ENCODE results near the gene ATP5F1D.
A peak's percentile ranks its signal among the peaks of the same experiment; 100 is the strongest.

ATP5F1D gene

GRCh38 chr19:1259206-1259875, 17.8 kb downstream of the ATP5F1D start:
- DNase-seq (ENCODE audit: low spot score) = peak; percentile 81

DNA sequence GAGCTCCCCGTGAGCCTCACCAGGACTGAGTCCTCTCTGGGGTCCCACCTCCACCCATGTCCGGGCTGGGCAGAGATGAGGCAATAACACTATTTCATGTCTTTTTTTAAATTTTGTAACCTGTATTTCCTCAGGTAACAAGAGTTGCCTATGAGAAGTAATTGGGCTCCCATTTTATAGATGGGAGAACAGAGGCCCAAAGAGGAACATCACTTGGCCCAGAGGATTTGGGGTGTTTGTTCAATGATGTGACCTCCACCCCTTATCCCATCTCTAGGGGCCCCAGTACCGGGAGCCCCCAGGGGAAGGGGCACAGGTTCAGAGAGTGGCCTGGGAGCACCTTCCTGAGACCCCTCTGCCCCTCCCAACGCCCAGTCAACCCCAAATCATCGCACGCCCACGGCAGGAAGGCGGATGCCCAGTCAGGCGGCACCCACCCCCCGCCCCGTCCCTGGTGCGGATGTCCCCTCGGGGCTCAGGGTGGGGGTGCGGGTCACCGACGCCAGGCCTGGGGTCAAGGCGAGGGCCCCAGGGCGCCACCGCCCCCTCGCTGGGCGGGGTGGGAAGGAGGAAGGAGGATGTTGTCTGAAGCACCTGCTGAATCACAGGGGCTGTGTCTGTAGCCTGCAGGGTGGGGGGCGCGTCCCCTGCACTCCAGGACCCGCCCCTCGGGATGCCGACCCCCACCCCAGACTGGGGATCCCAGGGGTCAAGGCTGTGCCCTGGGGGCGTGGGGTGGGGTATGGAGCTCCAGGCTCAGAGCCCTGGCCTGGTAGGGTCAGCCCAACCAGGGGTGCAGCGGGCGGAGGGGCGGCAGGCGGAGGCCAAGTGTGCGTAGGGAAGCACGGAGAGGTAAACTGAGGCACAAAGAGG, 18.6 kb downstream of the ATP5F1D start:
- peak; percentile 69 for DNase-seq (ENCODE audit: low spot score)

- DNase-seq (ENCODE audit: low spot score) = peak; percentile 97
Observed at GRCh38 chr19:1260749-1261537, 19.4 kb downstream of the ATP5F1D start.

- DNase-seq (ENCODE audit: low spot score) = peak; percentile 71
Observed at GRCh38 chr19:1261538-1261797, 19.9 kb downstream of the ATP5F1D start.

DNA sequence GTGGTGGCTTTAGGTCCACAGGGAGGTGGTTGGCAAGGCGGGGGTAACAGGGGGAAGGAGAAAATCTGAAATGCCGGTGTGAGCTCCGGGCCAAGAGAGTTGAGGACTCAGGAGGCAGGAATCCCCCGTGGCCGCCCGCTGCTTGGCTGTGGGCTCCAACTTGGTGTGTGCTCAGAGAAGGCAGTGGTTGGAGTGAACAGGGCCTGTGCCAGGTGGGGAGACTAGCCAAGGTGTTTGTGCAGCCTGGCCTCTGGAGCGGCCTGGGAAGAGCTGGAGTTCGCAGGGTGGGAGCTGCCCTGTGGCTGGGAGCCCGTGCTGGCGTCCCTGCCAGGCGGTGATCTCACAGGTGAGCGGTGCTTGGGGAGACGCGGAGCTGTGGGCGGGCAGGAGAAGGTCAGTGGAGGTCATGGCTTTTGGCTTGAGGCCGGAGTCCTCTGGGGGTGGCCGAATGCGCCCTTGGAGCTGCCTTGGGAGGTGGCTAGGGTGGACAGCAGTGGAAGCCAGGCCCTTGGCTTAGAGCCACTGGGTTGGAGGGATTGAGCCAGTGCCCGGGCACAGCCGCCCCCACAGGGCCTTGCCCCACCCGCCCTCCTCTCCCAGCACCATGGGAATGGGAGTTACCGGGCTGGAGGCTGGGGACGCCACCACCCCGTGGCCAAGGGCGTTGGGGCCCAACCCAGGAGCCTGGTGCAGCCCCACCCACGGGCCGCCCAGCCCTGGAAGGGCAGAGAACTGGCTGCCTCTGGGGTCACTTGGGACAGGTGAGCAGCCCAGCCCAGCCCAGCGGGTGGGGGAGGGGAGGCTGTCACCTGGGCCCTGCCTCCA, 20.5 kb downstream of the ATP5F1D start:
- no peak for DNase-seq (ENCODE audit: low spot score)

DNA sequence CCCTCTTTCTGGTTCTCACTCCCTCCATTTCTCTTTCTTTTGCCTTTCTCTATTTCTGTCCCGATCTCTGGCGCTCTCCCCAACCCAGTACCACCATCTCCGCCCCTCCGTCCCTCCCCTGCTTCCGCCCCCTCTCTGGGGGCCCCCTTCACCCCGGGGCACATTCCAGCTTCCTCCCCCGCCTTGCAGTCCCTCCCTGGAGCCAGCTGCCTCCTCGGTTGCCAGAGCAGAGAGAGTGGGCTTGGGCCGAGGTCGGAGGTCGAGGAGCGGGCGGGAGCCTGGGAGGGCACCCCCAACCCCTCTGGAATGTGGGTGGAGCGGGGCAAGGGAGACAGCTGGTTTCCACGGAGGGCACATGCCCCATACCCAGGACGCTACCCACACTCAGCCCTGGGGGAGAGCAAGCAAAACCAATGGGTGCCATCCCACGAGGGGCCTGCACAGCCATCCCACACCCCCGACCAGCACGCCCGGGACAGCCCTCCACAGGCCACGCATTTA, 21.1 kb downstream of the ATP5F1D start:
- peak; percentile 77 for DNase-seq (ENCODE audit: low spot score)

DNA sequence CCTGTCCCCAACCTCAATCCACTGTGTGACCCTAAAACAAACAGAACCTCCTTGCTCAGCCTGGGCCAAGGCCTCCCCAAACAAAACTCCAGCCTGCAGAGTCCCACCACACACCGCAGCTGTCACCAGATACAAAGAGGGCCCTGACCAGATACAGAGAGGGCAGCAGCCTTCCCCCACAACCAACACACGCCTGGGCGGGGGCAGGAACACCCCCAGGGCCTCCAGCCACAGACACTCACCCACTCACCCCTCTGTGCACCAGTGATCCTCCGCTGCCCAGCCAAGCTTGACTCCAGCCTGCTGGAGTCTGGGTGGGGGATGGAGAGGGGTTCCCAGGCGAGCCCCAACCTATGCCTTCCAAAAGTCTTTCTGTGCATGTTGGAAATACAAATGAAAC, 21.6 kb downstream of the ATP5F1D start:
- DNase-seq (ENCODE audit: low spot score) = no peak

DNA sequence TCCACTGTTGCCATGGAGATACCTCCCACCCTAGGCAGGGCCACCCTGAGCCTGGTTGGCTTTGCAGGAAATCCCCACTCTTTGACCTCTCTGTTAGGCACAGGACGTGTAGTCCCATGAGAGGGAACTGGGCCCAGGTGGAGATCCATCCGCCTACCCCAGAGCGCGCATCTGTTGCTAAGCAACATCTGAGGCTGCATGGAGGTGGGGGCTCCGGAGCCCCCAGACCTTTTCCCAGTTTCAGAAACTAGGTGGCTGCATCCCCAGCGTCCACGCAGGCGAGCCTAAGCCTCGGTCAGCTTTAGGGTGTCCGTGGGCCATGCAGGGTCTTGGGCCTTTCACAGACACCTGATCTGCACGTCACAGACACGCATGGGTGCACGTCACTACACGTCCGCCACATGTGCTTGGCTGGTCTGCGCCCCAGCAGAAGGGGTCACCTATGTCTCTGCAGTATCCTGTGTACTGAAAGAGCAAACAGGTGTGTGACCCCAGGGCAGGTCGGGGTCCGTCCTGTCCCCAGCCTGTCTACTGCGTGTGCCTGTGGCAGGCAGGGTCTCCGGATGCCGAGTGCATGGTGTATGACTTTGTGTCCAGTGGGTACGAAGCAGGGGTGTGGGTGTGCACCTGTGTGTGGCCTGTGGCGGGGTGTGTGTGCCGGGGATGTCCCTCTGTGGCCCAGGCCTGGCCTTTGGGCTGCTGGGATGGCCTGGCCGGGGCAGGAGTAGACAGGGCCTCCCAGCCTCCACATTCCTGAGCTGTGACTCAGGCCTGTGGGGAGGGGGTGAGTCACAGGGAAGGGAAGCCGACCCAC, 23.5 kb downstream of the ATP5F1D start:
- DNase-seq (ENCODE audit: low spot score) = peak; percentile 86

DNA sequence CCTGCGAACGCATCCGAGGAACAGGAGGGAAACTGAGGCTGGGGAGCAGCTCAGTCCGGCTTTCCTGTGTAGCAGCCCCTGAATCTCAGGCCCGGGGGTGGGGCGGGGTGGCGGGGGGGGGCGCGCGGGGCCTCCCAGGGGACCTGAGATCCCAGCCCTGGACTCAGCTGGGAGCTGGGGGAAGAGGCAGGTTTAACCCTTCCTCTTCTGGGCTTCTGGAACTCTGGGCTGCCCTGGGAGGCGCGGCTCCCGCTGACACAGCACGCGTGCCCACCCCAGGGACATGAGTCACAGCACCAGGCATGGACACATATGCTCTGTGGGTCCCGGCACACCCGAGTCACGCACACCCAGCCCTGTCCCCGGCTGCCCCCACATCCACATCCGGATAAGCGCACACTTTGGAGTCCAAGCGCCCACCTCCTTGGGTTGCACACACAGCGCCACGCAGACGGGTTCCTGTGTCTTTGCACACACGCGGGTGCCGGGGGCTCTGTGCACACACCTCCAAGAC, 24.1 kb downstream of the ATP5F1D start:
- DNase-seq (ENCODE audit: low spot score) = peak; percentile 72

DNA sequence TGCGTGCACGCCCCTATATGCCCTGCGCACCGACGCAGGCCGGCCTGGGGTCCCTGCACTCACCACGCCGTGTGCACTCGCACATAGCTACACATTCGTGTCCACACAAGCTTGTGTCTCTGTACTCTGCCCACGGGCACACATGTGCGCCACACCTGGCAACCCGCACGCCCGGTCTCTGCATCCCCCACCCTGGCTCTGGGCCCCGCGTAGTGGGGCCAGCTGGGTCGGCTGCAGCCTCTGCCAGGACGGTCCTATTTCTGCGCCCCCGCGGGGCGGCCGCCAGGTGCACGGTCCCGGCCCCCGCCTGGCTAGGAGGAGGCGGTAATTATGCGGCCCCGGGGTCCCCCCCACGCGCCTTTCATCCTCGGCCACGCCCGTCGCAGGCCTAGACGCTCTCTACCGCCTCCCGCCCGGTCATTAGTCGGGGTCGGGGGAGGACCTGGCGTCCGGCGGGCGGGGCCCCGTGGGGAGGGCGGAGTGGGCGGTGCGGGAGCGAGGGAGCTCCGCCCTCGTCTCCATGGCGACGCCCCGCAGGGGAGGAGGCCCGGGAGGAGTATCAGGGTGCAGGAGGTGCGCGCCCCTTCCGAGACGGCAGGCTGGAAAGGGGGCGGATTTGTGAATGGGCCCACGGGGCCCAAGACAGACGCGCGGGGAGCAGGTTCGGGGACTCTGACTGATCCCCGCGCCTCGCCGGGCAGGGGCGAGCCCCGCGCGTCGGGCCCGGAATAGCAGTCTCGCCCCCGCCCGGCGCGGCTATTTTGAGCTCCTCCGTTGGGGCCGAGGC, 24.8 kb downstream of the ATP5F1D start:
- DNase-seq (ENCODE audit: low spot score) = peak; percentile 90

- DNase-seq (ENCODE audit: low spot score) = peak; percentile 92
Observed at GRCh38 chr19:1266916-1267476, 25.4 kb downstream of the ATP5F1D start.

DNA sequence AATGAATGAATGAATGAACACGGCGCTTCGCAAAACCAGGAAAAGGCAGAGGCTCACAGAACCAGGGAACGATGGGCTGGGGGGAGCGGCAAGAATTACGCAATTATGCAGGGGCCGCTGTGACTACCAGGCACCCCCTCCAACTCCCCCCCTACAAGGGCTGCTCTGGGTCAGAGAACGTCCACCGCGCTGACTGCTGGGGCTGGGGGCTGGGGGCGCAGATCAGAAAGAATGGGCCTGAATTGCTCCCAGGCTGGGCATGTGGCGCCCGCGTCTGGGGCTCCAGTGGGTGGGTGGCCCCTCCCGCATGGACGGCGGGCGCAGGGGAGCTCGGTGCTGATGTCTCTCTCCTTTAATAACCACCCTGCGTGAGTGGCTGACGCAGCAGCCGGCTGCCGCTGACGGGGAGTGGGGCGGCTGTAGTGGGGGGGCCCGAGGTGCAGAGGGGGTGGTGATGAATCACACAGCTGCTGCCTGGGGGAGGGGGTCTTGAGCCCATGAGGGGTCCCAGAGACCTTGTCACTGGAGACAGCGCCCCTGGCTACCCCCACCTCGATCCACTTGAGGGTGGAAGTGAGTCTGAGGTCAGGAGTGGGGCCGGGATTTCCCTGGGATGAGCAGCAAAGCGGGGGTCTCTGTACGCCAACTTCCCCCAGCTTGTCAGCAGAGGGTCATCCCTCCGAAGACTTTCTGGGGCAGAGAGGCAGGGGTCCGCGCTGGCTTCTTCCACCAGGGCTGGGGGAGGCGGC, 26.1 kb downstream of the ATP5F1D start:
- no peak for DNase-seq (ENCODE audit: low spot score)

- no peak for DNase-seq (ENCODE audit: low spot score)
Observed at GRCh38 chr19:1268226-1269064, 26.9 kb downstream of the ATP5F1D start.

- peak; percentile 99 for DNase-seq (ENCODE audit: low spot score)
Observed at GRCh38 chr19:1269065-1269477, 27.5 kb downstream of the ATP5F1D start, which contains the start of gene CIRBP. CIRBP (plus strand) TSS chr19:1269332; CDS start chr19:1270934, 1,602 bp downstream.

- peak; percentile 89 for DNase-seq (ENCODE audit: low spot score)
Observed at GRCh38 chr19:1269478-1270212, 28.1 kb downstream of the ATP5F1D start.

DNA sequence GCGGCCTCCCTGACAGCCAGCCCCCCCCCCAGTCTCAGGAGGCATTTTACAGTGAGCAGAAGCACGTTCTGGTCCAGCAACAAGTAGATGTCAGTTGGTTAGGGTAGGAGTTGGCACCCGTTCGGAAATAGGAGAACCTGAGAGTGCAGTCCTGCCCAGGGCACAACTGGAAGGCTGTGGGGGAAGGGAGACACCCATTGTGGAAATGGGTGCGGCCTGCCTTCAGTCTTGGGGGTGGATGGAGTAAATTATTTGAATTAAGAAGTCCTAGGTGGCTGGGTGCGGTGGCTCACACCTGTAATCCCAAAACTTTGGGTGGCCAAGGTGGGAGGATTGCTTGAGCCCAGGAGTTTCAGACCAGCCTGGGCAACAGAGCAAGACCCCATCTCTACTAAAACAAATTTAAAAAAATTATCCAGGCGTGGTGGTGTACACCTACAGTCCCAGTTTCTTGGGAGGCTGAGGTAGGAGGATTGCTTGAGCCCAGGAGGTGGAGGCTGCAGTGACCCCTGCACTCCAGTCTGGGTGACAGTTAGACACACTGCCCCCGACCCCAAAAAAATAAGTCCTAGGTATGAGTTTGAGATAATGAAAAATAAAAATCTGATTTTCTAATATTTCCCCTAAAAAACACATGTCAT, 28.8 kb downstream of the ATP5F1D start:
- DNase-seq (ENCODE audit: low spot score) = no peak

Measured in ecto neural progenitor cell (in vitro differentiated cells).